ENCODE results near the gene CYS1. TPM values are rescaled to one million over a fixed set of nuclear protein-coding genes. Genes with fewer than 3 reads are reported as not detected.
"Not testable (repeated sequence)": the region's sequence is repeated elsewhere in the genome, so short reads cannot be mapped to it uniquely, and the experiment has no call there.

CYS1 gene, protein sequence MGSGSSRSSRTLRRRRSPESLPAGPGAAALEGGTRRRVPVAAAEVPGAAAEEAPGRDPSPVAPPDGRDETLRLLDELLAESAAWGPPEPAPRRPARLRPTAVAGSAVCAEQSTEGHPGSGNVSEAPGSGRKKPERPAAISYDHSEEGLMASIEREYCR
- total RNA-seq, result 27.8 TPM

GRCh38 chr2:10079870-10080535 is at the start of gene CYS1:
Gene CYS1, minus strand, starts transcription at chr2:10080411. Its CDS starts 188 bp downstream, at chr2:10080223.
- DNase-seq (ENCODE audit: low spot score), result no peak

- no peak for DNase-seq (ENCODE audit: low spot score)
Observed at GRCh38 chr2:10129490-10129889, 49.3 kb upstream of the CYS1 start.

- no peak for DNase-seq (ENCODE audit: low spot score)
Observed at GRCh38 chr2:10128420-10128819, 48.2 kb upstream of the CYS1 start.

- no peak for DNase-seq (ENCODE audit: low spot score)
Observed at GRCh38 chr2:10126632-10127026, 46.4 kb upstream of the CYS1 start.

DNA sequence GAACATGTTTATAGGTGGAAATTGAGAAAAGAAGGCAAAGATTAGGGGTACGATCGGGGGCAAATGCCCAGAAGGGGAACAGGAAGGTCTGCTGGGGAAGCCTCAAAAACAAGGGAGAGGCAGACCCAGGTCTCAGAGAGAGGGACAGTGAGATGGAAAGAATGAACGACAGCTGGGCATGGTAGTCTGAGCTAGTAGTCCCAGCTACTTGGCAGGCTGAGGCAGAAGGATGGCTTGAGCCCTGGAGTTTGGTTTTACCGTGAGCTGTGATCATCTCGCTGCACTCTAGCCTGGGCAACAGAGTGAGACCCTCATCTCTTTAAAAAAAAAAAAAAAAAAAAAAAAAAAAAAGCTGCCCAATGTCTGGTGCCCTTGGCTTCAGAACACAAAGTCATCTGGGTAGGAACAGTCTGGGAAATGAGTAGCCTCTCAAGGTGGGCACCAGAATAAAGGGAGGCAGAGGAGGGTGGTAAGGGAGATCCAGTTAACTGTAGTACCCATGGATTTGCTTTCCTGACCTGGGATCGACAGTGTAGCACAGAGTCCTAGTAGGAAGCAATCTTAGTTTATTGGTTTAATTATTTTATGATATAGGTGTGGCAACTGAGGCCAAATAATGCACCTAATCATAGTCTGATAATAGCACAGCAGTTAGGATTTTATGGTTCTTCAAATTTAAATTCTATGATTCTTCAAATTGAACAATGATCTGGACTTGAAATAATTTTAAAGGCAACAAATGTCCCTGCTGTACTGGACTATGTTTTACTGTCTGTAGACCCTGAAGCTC is 45.8 kb upstream of the CYS1 start:
- no peak for DNase-seq (ENCODE audit: low spot score)

GRCh38 chr2:10124538-10125045 is 44.4 kb upstream of the CYS1 start:
- peak; percentile 71 for DNase-seq (ENCODE audit: low spot score)

- no peak for DNase-seq (ENCODE audit: low spot score)
Observed at GRCh38 chr2:10123281-10123680, 43.1 kb upstream of the CYS1 start.

DNA sequence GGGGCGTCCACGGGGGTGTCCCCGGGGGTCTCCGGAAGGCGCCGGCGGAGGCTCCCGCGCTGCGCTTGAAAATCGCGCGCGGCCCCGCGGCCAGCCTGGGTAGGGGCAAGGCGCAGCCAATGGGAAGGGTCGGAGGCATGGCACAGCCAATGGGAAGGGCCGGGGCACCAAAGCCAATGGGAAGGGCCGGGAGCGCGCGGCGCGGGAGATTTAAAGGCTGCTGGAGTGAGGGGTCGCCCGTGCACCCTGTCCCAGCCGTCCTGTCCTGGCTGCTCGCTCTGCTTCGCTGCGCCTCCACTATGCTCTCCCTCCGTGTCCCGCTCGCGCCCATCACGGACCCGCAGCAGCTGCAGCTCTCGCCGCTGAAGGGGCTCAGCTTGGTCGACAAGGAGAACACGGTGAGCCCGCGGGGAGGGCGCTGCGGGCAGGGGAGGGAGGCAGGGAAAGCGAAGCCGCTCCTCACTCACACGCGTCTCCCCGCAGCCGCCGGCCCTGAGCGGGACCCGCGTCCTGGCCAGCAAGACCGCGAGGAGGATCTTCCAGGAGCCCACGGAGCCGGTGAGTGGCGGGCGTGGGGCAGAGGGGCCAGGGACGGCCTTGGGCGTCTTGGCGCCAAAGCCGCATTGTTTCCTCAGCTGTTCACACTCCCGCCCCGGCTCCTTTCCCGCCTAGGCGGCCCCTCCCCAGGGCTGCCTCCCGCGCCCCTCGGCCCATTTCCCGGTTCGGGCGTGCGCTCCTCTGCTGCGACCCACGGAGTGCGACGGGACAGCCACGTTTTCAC is 42.5 kb upstream of the CYS1 start, which contains the start of gene RRM2:
Gene RRM2, plus strand, starts transcription at position 240 of the 781 bp plus-strand sequence. Its CDS starts 60 bp downstream, at position 300.
- DNase-seq (ENCODE audit: low spot score), result peak; percentile 93

GRCh38 chr2:10120877-10121574 is 40.8 kb upstream of the CYS1 start:
- DNase-seq (ENCODE audit: low spot score), result no peak

- peak; percentile 94 for DNase-seq (ENCODE audit: low spot score)
Observed at GRCh38 chr2:10120158-10120876, 40.1 kb upstream of the CYS1 start.

DNA sequence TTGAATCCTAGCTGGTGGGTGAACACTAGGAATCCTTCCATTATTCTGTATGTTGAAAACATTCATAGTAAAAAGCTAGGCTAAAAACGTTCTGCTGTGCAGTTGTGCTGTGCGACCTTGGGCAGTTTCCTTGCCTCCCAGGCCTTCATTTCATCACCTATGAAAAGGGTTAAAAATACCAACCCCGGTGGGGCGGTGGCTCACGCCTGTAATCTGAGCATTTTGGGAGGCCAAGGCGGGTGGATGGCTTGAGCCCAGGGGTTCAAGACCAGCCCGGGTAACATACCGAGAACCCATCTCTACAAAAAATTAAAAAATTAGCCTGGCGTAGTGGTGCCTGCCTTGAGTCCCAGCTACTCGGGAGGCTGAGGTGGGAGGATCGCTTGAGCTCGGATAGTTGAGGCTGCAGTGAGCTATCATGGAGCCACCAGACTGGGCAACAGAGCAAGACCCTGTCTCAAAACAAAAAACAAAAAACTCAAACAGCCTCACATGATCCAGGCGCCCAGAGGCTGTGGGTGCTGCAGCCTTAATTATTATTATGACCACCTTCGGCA is 39.5 kb upstream of the CYS1 start:
- no peak for DNase-seq (ENCODE audit: low spot score)

- DNase-seq (ENCODE audit: low spot score), result no peak
Observed at GRCh38 chr2:10119027-10119325, 38.8 kb upstream of the CYS1 start.

DNA sequence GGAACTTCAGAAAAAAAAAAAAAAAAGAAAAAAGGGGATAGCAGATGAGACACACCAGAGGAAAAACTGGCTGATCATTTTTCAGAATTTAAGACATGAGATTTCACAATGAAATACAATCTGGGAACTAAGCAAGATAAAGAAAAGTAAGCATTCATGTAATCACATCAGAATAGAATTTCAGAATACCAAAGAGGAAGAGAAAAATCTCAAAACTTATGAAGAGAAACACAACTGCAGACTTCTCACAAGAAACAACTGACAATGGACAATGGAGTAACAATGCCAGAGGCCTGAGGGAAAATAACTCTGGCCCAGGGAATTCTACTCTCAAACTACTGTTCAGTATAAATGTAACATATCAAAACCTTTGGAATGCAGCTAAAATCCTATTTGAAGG is 29.1 kb upstream of the CYS1 start:
- DNase-seq (ENCODE audit: low spot score), result no peak

DNA sequence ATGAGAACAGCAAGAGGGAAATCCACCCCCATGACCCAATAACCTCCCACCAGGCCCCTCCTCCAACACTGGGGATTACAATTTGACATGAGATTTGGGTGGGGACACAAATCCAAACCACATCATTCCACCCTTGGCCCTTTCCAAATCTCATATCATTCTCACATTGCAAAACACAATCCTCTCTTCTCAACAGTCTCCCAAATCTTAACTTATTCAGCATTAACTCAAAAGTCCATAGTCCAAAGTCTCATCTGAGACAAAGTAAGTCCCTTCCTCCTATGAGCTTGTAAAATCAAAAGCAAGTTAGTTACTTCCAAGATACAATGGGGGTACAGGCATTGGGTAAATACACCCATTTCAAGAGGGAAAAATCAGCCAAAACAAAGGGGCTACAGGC is 24.7 kb upstream of the CYS1 start:
- DNase-seq (ENCODE audit: low spot score), result not testable (repeated sequence)

- DNase-seq (ENCODE audit: low spot score), result no peak
Observed at GRCh38 chr2:10103179-10103578, 23.0 kb upstream of the CYS1 start.

DNA sequence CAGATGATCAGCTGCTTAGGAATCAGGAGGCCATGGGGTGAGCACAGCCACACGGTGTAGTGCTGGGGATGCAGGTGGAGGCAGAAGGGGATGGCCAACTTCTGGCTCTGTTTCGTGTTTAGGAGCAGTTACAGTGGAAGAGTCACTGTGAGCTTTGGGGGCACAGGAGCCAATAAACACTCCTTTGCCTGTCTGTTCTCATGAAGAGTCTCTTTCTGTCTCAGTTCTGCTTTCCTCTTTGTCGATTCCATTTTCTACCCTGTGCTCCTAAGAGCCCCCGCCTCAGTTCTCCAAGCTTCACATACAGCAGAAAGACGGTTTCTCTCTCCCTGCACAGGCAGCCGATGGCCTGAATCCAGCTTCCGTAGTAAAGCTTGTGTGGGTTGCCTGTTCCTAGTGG is 21.3 kb upstream of the CYS1 start:
- no peak for DNase-seq (ENCODE audit: low spot score)

- DNase-seq (ENCODE audit: low spot score), result peak; percentile 62
Observed at GRCh38 chr2:10097352-10098148, 17.3 kb upstream of the CYS1 start.

- DNase-seq (ENCODE audit: low spot score), result no peak
Observed at GRCh38 chr2:10096641-10097040, 16.4 kb upstream of the CYS1 start.

DNA sequence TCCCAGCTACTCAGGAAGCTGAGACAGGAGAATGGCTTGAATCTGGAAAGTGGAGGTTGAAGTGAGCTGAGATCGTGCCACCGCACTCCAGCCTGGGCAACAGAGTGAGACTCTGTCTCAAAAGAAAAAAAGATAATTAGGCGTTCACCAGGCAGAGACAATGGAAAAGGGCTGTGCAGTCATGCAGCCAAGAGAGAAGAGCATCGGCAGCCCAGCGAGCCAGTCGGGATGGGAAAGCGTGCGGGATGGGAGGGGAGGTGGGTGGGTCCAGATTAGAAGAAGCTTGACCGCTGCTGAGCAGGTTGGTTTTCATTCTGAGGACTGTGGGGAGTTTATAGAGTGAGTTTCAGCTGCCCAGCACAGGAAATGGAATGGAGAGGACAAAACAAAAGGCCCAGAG is 15.0 kb upstream of the CYS1 start:
- DNase-seq (ENCODE audit: low spot score), result no peak

All from mucosa of gallbladder (tissue), 1 donor.